HL-60/S4 treated with phorbol 12-myristate 13-acetate at 8.2 ng/mL for 4 days and 3 days (cell line): Measurements from ENCODE around the gene SLC35E1.
"Not testable (repeated sequence)": the region's sequence is repeated elsewhere in the genome, so short reads cannot be mapped to it uniquely, and the experiment has no call there.

Experiments
- in situ Hi-C: fragments of 300-500 bp; cut with MboI; formaldehyde crosslinking; loops from 2 replicates; pipeline ENCODE4 v1.15.0; 2022; ENCODE audit warnings: low sequenced_read_pairs

The SLC35E1 gene

DNA sequence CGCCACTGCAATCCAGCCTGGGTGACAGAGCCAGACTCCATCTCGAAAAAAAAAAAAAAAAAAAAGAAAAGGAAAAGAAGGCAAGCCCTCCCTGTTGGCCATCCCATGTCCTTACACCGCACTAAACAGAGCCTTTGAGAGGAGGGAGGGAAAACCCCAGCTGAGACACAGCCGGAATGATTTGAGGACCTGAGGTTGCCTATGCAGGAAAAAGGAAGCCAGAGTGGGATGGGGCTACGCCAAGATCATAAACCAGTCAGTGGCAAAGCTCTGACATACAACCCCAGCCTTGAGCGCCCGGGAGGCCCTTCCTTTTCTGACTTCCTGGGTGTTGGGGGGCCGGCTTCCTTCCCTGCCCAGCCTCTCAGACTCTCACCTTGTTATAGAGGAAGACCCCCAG lies 17.4 kb downstream of the SLC35E1 start:
- in situ Hi-C loops = no loop called here

DNA sequence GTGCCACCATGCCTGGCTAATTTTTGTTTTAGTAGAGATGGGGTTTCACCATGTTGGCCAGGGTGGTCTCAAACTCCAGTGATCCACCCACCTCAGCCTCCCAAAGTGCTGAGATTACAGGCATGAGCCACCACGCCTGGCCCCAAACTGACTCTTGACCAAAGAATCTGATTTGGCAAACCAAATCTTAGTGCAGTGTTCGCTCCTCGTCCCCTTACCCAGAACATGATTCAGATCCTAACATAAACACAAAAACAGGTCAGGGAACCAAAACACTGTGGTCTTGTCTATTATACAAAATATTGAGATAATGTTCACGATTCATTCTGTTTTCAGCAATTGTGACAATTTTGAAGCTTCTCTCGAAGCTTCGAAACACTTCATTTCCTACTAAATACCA lies 20.3 kb downstream of the SLC35E1 start:
- in situ Hi-C loops = not testable (repeated sequence)

DNA sequence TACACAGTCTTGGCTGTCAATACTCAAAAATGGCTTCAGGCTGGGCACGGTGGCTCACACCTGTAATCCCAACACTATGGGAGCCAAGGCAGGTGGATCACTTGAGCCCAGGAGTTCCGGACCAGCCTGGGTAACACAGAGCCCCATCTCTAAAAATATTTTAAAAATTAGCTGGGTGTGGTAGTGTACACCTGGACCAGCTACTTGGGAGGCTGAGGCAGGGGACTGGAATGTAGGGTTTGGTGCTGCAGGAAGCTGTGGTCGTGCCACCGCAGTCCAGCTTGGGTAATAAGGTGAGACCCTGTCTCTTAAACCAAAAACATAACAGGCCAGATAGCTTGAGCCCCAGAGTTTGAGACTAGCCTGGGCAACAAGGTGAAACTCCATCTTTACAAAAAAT lies 23.3 kb downstream of the SLC35E1 start:
- in situ Hi-C loops = no loop called here

DNA sequence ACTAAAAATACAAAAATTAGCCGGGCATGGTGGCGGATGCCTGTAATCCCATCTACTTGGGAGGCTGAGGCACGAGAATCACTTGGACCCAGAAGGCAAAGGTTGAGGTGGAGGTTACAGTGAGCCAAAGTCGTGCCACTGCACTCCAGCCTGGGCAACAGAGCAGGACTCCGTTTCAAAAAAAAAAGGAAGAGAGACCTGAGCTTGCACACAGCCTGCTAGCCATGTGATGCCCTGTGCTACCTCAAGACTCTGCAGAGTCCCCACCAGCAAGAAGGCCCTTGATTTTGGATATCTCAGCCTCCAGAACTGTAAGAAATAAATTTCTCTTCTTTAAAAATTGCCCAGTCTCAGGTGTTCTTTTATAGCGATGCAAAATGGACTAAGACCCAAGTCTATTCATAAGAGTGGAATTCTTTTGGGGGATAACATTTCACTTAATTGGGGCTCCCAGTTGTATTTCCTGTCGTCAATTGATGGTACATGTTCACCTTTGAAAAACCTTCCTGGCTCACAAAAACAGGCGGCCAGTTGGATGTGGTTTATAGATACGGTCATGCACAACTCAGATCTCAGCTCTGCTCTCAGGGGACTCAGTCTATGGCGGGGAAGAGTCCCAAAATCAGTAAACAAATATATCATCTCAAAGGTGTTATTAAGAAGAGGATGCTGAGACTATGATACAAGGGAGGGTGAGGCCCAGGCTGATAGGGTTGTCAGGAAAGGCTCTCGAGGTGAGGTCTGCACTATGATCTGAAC lies 27.6 kb downstream of the SLC35E1 start:
- in situ Hi-C loops = no loop called here

DNA sequence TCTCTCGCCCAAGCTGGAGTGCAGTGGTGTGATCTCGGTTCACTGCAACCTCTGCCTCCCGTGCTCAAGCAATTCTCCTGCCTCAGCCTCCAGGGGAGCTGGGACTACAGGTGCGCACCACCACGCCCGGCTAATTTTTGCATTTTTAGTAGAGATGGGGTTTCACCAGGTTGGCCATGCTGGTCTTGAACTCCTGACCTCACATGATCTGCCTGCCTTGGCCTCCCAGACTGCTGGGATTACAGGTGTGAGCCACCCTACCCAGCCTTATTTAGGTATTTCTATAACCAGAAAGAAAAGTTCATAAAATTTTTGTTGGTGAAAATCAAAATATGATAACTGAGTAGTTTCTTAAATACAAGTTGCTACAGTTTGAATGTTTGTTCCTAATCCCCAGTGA lies 28.5 kb downstream of the SLC35E1 start:
- in situ Hi-C loops = not testable (repeated sequence)

DNA sequence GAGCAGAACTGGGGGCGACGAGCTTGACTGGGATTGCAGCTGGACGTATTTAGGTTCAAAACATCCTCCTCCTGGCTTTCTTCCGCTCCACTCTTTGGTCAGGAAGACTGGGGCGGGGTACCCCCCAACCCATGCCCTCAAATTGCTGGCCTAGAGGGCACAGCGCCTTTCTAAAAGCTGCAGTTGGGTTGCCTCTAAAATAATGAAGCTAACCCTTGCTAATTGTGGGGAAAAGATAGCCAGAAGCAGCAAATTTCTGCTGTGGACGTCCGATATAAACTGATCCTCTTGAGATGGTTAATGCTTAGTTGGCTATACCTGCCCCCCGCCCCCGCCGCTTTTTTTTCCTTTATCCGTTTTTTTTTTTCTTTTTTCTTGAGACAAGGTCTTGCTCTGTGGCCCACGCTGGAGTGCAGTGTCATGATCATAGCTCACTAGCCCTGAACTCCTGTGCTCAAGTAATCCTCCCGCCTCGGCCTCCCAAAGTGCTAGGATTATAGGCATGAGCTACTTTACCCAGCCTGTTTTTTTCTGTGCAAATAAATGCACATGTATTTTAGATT lies 29.2 kb downstream of the SLC35E1 start:
- in situ Hi-C loops = no loop called here

DNA sequence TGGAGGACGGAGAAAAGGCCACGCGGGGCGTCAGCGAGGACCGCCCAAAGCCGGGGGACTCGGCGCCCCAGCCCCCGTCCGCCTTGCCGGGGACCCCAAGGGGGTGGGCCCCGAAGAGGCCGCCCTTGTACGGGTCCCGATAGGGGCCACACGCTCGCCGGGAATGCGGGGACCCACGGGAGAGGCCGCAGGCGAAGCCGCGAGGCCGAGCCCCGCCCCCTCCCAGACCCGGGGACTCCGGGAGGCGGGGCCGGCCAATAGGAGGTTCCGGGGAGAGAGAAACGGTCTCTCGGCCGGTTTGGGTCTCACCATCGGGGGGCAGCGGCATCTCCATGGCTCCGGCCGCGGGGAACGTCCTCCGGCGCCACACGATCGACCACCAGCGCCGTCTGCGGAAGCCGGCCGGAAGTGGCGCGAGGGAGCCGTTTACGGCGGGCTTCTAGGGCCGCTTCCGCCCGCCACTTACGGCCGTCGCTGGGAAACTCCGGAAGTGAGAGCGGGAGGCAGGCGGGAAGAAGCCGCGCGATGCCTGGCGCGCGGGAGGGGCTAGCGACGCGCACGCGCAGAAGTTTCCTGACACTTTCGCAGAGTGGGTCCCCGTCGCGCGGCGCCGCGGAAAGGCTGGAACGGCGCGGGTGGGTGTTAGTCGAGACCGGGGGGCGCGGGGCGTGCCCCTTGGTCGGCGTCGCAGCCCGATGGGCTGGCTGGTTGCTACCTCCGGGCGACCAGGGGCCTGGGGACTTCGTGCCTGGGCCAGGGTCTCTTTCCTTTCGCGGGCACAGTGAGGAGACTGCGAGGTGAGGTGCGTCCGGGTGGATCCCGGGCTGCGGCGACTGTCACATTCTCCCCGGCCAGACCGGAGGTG lies 29.9 kb downstream of the SLC35E1 start, which contains the start of gene CHERP:
Gene CHERP (minus strand): TSS at position 393 of the 865 bp plus-strand sequence. CDS start 59 bp downstream, at position 334.
- in situ Hi-C loops = no loop called here

DNA sequence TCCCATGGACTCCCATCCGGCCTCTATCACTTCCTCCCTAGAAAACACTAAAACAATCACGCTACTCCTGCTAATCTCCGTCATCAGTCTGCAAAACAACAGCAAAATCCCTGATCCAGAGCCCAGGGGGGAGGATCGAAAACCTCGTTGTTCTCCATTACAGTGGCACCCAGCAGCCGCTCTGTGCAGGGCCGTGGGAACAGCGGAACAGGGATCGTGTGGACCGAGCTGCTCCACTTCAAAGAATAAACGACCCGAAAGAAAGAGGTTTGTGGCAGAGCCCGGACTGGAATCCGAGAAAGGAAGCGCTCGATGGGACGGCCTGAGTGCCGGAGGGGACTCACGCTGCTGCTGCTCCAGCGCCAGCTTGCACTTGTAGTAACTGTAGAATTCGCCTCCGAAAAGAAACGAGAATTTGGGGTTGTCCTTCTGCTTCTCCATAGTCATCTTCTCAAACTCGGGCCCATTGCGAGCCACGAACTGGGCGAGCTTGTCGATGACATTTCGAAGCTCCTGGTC lies 30.6 kb downstream of the SLC35E1 start:
- in situ Hi-C loops = no loop called here

DNA sequence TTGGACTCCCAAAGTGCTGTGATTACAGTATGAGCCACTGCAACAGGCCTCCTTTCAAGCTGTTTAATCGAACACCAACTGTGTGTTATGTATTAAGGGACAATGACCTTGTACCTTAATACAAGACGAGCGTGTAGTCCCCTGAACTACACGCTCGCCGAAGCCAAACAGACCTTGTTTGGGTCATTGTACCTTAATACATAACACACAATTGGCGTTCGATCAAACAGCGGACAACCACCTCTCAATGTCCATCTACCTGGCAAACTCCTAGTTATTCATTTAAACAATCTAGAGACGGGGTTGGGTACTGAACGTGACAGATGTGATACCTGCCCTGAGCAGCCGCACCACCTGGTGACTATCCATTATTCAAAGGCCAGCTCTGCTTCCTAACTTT lies 31.3 kb downstream of the SLC35E1 start:
- in situ Hi-C loops = no loop called here

DNA sequence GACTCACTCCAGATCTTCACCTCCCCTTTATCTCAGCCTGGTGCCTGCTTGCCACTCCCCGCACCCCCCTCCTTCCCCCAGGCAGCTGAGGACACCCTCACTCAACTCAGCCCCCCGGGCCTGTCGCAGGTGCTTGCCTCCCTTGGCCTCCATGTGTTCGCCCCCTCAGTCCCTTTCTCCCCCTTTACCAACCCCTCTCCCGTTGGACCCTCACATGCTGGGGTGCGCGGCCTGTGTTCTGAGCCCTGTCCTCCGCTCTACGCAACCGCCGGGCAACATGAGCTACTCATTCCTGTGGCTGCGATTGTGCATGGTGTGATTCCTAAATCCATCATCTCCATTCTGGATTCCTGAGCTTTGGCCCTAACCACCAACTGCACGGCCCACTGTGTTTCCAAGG lies 35.1 kb downstream of the SLC35E1 start:
- in situ Hi-C loops = no loop called here

DNA sequence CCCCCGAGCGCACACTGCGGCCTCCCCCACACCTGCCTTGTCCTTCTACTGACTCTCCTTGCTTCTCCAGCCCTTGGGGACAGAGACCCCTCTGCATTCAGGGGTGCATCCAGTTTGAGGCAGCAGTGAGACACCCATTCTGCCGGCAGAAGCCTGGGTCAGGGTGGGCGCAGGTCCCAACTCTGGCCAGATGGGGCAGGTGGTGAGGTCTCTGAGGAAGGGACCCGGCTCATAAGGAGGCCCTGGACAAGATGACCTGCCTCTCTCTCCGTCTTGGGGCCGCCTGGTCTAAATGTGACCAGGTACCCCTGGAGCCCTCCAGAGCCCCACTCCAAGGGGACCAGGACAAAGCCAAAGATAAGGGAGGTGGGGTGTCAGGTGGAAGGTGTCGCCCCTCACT lies 36.1 kb downstream of the SLC35E1 start:
- in situ Hi-C loops = no loop called here

DNA sequence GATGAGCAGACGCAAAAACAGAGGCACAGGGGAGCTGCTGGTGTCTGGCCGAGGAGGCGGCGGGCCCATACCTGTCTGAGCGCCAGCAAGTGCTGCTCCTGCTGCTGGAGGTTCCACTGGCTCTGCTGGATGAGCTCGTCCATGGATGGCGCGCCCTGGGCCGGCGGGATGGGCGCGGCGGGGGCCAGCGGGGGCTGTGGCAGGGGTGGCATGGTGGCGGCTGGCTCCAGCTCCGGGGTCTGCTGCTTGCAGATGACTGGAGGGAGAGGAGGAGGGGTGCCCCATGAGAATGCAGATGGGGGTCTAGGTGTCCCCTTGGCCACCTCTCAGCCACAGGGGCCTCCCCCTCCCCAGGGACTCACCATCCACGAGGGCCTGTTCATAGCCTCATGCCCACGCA lies 36.8 kb downstream of the SLC35E1 start:
- in situ Hi-C loops = no loop called here

DNA sequence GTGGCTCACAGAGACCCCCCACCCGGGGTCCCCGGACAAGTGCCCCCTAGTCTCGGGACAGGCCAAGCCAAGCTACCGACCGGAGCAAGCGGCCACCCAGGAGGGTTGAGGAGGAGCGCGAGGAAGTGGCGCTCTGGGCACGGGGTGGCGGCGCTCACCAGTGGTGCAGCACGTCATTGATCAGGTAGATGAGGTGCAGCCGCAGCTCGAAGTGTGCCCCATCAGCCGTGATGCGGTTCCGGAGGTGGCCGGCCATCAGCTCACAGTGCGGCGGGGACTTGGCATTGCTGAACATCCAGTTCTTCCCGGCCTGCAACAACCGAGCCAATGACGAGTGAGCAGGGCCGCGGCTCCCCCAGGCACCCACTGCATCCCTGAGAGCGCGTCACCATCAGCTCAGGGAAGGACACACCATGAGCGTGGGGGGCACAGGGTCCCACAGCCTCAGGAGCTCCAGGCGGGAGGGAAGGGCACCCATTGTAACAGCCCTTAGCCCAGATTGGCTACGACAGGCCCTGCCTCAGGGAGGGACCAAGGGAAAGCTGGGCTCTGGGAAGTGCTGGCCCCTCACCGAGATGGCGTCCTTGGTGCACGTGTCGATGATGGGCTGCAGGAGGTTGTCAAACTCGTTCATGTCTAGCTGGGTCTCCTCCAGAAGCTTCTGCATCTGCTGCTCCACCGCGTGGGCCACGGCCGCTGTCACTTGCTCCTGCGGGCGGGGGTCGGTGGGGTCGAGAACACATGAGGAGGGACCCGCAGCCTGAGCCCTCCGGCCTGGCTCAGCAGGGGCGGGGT lies 39.6 kb downstream of the SLC35E1 start:
- in situ Hi-C loops = no loop called here

DNA sequence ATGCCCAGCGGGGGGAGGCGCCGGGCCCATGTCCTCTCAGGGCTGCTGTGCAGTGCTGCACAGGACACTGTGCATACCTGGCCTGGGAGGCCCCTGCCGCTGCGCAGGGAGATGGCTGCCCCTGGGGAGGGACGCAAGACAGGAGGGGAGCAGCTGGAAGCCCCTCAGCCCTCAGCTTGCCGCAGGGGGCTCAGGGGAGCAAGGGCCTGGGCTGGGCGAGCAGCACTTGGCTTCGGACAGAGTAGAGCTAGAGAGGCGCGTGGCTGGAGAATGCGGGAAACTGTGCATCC lies 40.9 kb downstream of the SLC35E1 start:
- in situ Hi-C loops = no loop called here

DNA sequence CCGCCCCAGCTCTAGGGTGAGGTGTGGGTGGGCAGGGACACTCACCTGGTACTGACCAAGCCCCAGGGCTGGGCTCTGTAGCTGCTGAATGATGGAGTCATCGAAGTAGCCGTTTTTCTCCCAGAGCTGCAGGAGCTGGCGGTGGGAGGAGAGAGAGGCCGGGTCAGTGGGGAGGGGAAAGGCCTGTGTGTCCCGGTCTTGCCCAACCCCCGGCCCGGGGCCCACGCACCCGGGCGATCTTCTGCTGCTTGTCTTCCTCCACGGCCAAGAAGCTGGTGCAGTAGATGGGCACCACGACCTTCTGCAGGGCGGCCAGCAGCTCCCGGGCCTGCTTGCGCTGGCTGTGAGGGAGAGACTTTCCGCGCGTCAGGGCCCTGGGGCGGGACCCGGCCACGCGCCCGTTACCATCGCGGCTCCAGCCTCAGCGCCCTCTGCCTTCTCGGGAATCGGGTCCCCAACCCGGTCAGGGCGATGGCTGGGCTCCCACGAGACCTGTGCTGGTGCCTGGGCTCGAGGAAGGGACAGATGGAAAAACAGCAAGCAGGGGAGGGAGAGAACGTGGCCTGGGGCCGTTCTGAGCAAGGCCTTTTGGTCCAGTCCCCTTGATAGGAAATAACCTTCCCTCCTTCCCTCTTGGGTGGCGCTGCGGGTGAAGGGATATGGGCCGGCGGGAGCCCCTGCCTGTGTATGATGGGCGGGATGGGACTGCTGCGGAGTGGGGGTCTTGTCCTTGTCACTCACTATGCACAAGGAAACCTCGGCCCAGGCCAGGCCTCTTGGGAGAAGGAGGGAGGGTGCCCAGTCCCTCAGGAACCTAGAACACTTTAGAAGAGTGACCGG lies 41.5 kb downstream of the SLC35E1 start:
- in situ Hi-C loops = no loop called here

DNA sequence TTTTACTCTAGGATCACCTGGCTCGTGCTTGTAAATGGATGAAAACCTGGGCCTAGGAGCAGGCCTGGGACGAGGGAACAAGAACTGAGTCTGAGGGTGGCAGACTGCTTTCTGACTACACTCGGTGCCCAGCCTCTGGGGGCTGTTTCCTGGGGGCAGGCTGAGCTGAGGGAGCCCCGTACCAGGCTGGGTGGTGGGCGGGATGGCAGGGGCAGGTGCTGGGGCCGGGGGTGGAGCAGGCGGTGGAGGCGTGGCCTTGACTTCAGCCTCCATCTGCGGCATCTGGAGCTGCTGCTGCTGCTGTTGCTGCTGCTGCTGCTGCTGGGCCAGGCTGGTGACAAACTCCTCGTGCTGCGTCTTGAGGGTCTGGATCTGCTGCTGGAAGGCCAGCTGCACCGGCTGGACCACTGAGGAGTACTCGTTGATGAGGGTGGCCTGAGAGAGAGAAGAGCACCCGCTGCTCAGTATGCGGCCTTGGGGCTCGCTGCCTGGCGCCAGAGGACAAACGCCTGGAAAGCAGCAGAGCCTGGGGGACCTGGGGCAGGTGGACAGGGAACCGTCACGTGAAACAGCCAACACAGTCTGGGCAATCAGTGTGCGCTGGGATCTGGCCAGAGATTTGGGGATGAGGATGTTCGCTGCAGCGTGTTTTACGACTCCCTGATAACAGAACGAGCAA lies 42.6 kb downstream of the SLC35E1 start:
- in situ Hi-C loops = no loop called here

DNA sequence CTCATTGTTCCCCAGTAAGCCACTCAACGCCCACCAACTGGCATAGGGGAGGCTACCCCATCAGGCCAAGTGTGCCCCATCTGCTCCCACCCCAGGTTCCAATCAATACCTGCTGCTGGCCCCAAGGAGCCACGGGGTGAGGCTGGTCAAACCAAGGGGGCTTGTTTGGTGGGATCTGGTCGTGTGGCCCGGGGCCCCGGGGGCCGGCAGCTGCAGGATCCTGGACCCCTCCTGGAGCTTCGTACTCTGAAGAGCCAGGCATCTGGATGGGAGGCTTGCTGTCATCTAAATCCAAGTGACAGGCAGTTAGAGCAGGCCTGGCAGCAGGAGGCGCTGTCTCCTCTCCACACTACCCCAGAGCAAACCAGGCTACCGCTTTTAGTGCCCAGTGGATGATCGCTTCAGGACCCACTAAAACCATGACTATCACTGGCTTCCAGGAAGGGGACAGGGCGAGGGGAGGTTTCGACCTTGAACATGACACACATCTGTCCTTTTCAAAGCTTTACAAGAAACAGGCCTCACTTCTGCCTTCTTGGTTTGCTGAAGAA lies 44.2 kb downstream of the SLC35E1 start:
- in situ Hi-C loops = no loop called here

DNA sequence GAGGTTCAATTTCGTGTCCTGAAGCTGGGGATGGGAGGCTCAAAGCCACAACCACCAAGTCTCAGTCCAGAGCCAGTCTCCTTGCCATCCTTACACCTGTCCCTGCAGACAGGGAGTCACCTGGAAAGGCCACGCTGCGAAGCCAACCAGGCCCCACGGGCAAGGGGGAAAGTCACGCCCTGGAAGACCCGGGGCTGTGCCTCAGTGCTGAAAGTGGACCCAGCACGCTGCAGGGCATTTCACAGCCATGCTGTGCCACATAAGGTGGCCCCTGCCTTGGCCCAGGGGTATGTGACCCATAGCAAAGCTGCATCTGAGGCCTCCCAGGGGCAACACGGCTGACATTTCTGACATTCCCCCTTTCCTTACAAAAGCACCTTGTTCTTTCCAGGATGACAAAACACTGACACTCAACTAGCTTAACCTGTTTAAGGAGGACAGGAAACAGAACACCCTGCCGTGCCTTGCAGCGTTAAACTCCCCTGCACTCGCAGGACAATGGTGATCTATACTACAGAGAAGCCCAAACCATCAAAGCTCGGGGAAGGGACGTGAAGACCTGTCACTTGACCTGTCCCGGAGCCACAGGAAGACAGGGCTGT lies 44.8 kb downstream of the SLC35E1 start:
- in situ Hi-C loops = no loop called here
